Naive thymus-derived CD4-positive, alpha-beta T cell (primary cell): ENCODE results near the gene GRIK4. TPM values are rescaled to one million over a fixed set of nuclear protein-coding genes. Genes with fewer than 3 reads are reported as not detected.
A peak's percentile ranks its signal among the peaks of the same experiment; 100 is the strongest.
"Not testable (repeated sequence)": the region's sequence is repeated elsewhere in the genome, so short reads cannot be mapped to it uniquely, and the experiment has no call there.

Experiments used
- ATAC-seq: fragments of 150-1000 bp; cut with Tn5 transposase; 2 replicates; pipeline ENCODE4 v1.10.0; 2021; ENCODE audit warnings: mild to moderate bottlenecking, moderate library complexity
- CTCF ChIA-PET: fragments of 350-600 bp; sonication (Branson Sonifier 250); formaldehyde crosslinking; loops from one replicate; lab custom pipeline; 2021; ENCODE audit warnings: antibody characterized with exemption; lab: Charles Lee
- POLR2A ChIA-PET: fragments of 350-600 bp; sonication (Branson Sonifier 250); formaldehyde crosslinking; loops from one replicate; lab custom pipeline; 2021; ENCODE audit warnings: antibody characterized with exemption, inconsistent platforms; lab: Charles Lee
- DNase-seq, 9 donors: peaks; one replicate each; pipeline versions ENCODE4 v3.0.0 to v3.0.0-alpha.2; 2020 to 2022; ENCODE audit warnings: mixed read lengths in 1 of 9
- H3K27ac ChIP-seq: one replicate; pipeline ENCODE4 v1.7.0; 2013; ENCODE audit warnings: mild to moderate bottlenecking, low read depth, low read length, moderate library complexity
- H3K27me3 ChIP-seq, 2 donors: one replicate each; pipeline ENCODE4 v1.7.0; 2013; ENCODE audit warnings: low read length in 2 of 2, mild to moderate bottlenecking in 2 of 2, moderate library complexity in 2 of 2; ENCODE audit not compliant: control insufficient read depth in 2 of 2, insufficient read depth in 2 of 2
- H3K36me3 ChIP-seq, 3 experiments: 1 replicate in 2 of 3; 2 replicates in 1 of 3; pipeline ENCODE4 v1.7.0; 2013; ENCODE audit warnings: low read length in 3 of 3, mild to moderate bottlenecking in 3 of 3, moderate library complexity in 1 of 3; ENCODE audit not compliant: insufficient read depth in 3 of 3, control insufficient read depth in 2 of 3
- H3K4me1 ChIP-seq, 2 donors: one replicate each; pipeline ENCODE4 v1.7.0; 2013; ENCODE audit warnings: low read length in 2 of 2, mild to moderate bottlenecking in 2 of 2, moderate library complexity in 1 of 2; ENCODE audit not compliant: control insufficient read depth in 2 of 2, insufficient read depth in 2 of 2
- H3K4me3 ChIP-seq: 2 replicates; pipeline ENCODE4 v1.7.0; 2013; ENCODE audit warnings: mild to moderate bottlenecking, low read length
- H3K9me3 ChIP-seq, 3 experiments: 1 replicate in 2 of 3; 2 replicates in 1 of 3; pipeline ENCODE4 v1.7.0; 2013; ENCODE audit warnings: low read length in 3 of 3; ENCODE audit not compliant: control insufficient read depth in 2 of 3
- H3K27ac Mint-ChIP-seq, 9 donors: one replicate each; pipeline ENCODE4 v1.8.0; 2020 to 2022; ENCODE audit warnings: mixed read lengths in 9 of 9, mild to moderate bottlenecking in 8 of 9, moderate library complexity in 5 of 9, inconsistent platforms in 2 of 9
- H3K27me3 Mint-ChIP-seq, 5 donors: one replicate each; pipeline ENCODE4 v1.8.0; 2021 to 2022; ENCODE audit warnings: mixed read lengths in 5 of 5, mild to moderate bottlenecking in 1 of 5
- H3K36me3 Mint-ChIP-seq, 5 donors: one replicate each; pipeline ENCODE4 v1.8.0; 2020 to 2022; ENCODE audit warnings: mixed read lengths in 5 of 5, mild to moderate bottlenecking in 3 of 5, inconsistent platforms in 1 of 5
- H3K4me1 Mint-ChIP-seq, 7 donors: one replicate each; pipeline ENCODE4 v1.8.0; 2020 to 2022; ENCODE audit warnings: mixed read lengths in 7 of 7, mild to moderate bottlenecking in 3 of 7, inconsistent platforms in 1 of 7
- H3K4me3 Mint-ChIP-seq, 10 donors: one replicate each; pipeline ENCODE4 v1.8.0; 2020 to 2022; ENCODE audit warnings: mild to moderate bottlenecking in 10 of 10, mixed read lengths in 10 of 10, moderate library complexity in 6 of 10, inconsistent platforms in 2 of 10
- H3K9me3 Mint-ChIP-seq, 11 donors: one replicate each; pipeline ENCODE4 v1.8.0; 2020 to 2022; ENCODE audit warnings: mixed read lengths in 11 of 11, mild to moderate bottlenecking in 4 of 11, inconsistent platforms in 1 of 11, moderate library complexity in 1 of 11
- intact Hi-C, 2 donors: fragments of 100-400 bp; cut with micrococcal nuclease; formaldehyde crosslinking; loops; one replicate each; pipeline ENCODE4 v1.15.1; 2023
- polyA plus RNA-seq, 2 donors: library from polyadenylated mRNA; unstranded; fragments of 300-500 nt; fragmentation: Illumina TruSeq; gene quantifications; one replicate each; pipeline ENCODE4 v1.2.3, GENCODE V29; 2021
- total RNA-seq, 6 experiments: library from RNA in 5 of 6; stranded (reverse) in 5 of 6; gene quantifications; 1 replicate in 5 of 6; 2 replicates in 1 of 6; pipeline ENCODE4 v1.2.3 and lab custom pipeline; 2021 to 2026

Gene GRIK4
- total and polyA plus RNA-seq, 7 experiments from 2014 or later: 0.93 to 3.8 TPM; not detected in 5

GRCh38 chr11:121008551-121008950 lies 497.0 kb downstream of the GRIK4 start:
- Histone ChIP-seq H3K4me1 (no peaks in the 10 kb centered on the region), H3K27me3 (peaks cover 0 to 6% of the 10 kb centered on the region in 2 donors), H3K4me3 (no peak overlapping the region), H3K9me3 (no peaks in the 10 kb centered on the region), H3K36me3 (no peaks in the 10 kb centered on the region), H3K27ac (no peak overlapping the region)
- peaks cover 0 to 11% (median 2%) of the 10 kb centered on the region in 11 donors for H3K9me3 Mint-ChIP-seq
- peaks cover 25 to 36% (median 31%) of the 10 kb centered on the region in 5 donors for H3K27me3 Mint-ChIP-seq
- H3K4me1 Mint-ChIP-seq: no peaks in the 10 kb centered on the region
- H3K27ac Mint-ChIP-seq: no peak overlapping the region
- DNase-seq: no peak
- CTCF ChIA-PET: no interaction called here
- peaks cover 0 to 5% (median 0%) of the 10 kb centered on the region in 5 donors for H3K36me3 Mint-ChIP-seq
- POLR2A ChIA-PET: no interaction called here
- intact Hi-C loops: no loop called here
- H3K4me3 Mint-ChIP-seq: no peak overlapping the region
- no peak for ATAC-seq

DNA sequence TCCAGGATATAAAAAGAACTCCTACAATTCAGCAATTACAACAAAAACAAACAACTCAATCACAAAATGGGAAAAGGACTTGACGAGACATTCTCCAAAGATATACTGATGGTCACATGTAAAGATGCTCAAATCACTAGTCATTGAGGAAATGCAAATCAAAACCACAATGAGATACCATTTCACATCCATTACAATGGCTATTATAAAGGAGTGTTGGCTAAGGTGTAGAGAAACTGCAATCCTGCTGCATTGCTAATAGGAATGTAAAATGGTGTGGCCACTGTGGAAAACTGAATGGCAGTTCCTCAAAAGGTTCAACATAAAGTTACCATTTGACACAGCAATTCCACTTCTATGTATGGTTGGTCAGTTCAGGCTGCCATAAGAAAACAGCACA lies 500.5 kb downstream of the GRIK4 start:
- H3K27ac ChIP-seq: no peak overlapping the region
- H3K4me1 ChIP-seq: no peaks in the 10 kb centered on the region
- H3K4me1 Mint-ChIP-seq: no peaks in the 10 kb centered on the region
- POLR2A ChIA-PET: no interaction called here
- H3K4me3 Mint-ChIP-seq: no peak overlapping the region
- CTCF ChIA-PET: no interaction called here
- H3K4me3 ChIP-seq: no peak overlapping the region
- no peaks in the 10 kb centered on the region for H3K36me3 ChIP-seq
- peaks cover 0 to 5% (median 0%) of the 10 kb centered on the region in 5 donors for H3K36me3 Mint-ChIP-seq
- H3K9me3 Mint-ChIP-seq: peaks cover 0 to 4% (median 0%) of the 10 kb centered on the region in 11 donors
- DNase-seq (no peak), ATAC-seq (no peak)
- intact Hi-C loops: no loop called here
- no peaks in the 10 kb centered on the region for H3K9me3 ChIP-seq
- H3K27me3 Mint-ChIP-seq: peaks cover 17 to 36% (median 30%) of the 10 kb centered on the region in 5 donors
- peaks cover 0 to 3% of the 10 kb centered on the region in 2 donors for H3K27me3 ChIP-seq
- no peak overlapping the region for H3K27ac Mint-ChIP-seq

GRCh38 chr11:121018746-121019145 lies 507.2 kb downstream of the GRIK4 start:
- intact Hi-C loops: no loop called here
- Histone ChIP-seq H3K9me3 (no peaks in the 10 kb centered on the region), H3K4me1 (peaks cover 0 to 5% of the 10 kb centered on the region in 2 donors), H3K36me3 (no peaks in the 10 kb centered on the region), H3K27ac (no peak overlapping the region), H3K4me3 (no peak overlapping the region), H3K27me3 (no peaks in the 10 kb centered on the region)
- peaks cover 0 to 7% (median 5%) of the 10 kb centered on the region in 7 donors for H3K4me1 Mint-ChIP-seq
- no peak overlapping the region for H3K4me3 Mint-ChIP-seq
- DNase-seq (no peak), ATAC-seq (no peak)
- CTCF ChIA-PET: no interaction called here
- POLR2A ChIA-PET: interaction anchor here (1.1 kb wide), 1 partner anchor 11 kb away, joined by 4 read pairs; no protein-coding TSS in a partner anchor
- no peaks in the 10 kb centered on the region for H3K36me3 Mint-ChIP-seq
- no peak overlapping the region for H3K27ac Mint-ChIP-seq
- no peaks in the 10 kb centered on the region for H3K9me3 Mint-ChIP-seq
- H3K27me3 Mint-ChIP-seq: peaks cover 9 to 30% (median 13%) of the 10 kb centered on the region in 5 donors

DNA sequence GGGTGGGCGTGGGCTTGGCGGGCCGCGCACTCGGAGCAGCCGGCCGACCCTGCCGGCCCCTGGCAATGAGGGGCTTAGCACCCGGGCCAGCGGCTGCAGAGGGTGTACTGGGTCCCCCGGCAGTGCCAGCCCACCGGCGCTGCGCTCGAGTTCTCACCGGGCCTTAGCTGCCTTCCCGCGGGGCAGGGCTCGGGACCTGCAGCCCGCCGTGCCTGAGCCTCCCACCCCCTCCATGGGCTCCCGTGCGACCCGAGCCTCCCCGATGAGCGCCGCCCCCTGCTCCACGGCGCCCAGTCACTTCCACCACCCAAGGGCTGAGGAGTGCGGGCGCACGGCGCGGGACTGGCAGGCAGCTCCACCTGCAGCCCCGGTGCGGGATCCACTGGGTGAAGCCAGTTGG lies 510.2 kb downstream of the GRIK4 start:
- POLR2A ChIA-PET, H3K36me3 ChIP-seq, H3K36me3 Mint-ChIP-seq, H3K9me3 Mint-ChIP-seq, H3K27me3 ChIP-seq, CTCF ChIA-PET, H3K9me3 ChIP-seq, ATAC-seq, H3K4me1 ChIP-seq, H3K4me3 ChIP-seq, H3K27ac Mint-ChIP-seq, H3K4me3 Mint-ChIP-seq, DNase-seq, H3K27ac ChIP-seq: not testable (repeated sequence)
- intact Hi-C loops: loop anchor here in 1 of 2 donors (2.0 kb wide), 1 partner anchor 271 kb away; the partner anchor contains the start of gene SC5D
- peaks cover 18 to 33% (median 24%) of the 10 kb centered on the region in 7 donors for H3K4me1 Mint-ChIP-seq
- peaks cover 4 to 20% (median 9%) of the 10 kb centered on the region in 5 donors for H3K27me3 Mint-ChIP-seq

- DNase-seq: peak; percentile 74 to 89 (median 87)
- Histone ChIP-seq H3K27ac (peak within 1 kb of the TSS; percentile 81), H3K4me1 (peaks cover 7 to 10% of the 10 kb centered on the region in 2 donors), H3K9me3 (no peaks in the 10 kb centered on the region), H3K36me3 (no peaks in the 10 kb centered on the region), H3K27me3 (no peaks in the 10 kb centered on the region), H3K4me3 (peak within 1 kb of the TSS; percentile 53)
- ATAC-seq: peak; percentile 91
- POLR2A ChIA-PET: interaction anchor here (0.6 to 1.0 kb wide), 2 partner anchors 28 to 403 kb away, joined by 3 read pairs; no protein-coding TSS in a partner anchor
- Mint-ChIP-seq H3K36me3 (peaks cover 0 to 3% (median 0%) of the 10 kb centered on the region in 5 donors), H3K27ac (peak within 1 kb of the TSS; percentile 79 to 95 (median 90)), H3K4me3 (peak within 1 kb of the TSS; percentile 72 to 92 (median 89)), H3K27me3 (peaks cover 4 to 14% (median 6%) of the 10 kb centered on the region in 5 donors), H3K4me1 (peaks cover 20 to 49% (median 32%) of the 10 kb centered on the region in 7 donors), H3K9me3 (no peaks in the 10 kb centered on the region)
- intact Hi-C loops: loop anchor here in 1 of 2 donors (1.0 to 2.0 kb wide), 2 partner anchors 38 to 269 kb away; partner anchors contain the start of gene SC5D
- CTCF ChIA-PET: no interaction called here
Observed at GRCh38 chr11:121023848-121024751, 512.6 kb downstream of the GRIK4 start, which contains the start of gene TBCEL. Gene TBCEL (plus strand): TSS chr11:121024102. CDS start chr11:121045691, 21,589 bp downstream.

DNA sequence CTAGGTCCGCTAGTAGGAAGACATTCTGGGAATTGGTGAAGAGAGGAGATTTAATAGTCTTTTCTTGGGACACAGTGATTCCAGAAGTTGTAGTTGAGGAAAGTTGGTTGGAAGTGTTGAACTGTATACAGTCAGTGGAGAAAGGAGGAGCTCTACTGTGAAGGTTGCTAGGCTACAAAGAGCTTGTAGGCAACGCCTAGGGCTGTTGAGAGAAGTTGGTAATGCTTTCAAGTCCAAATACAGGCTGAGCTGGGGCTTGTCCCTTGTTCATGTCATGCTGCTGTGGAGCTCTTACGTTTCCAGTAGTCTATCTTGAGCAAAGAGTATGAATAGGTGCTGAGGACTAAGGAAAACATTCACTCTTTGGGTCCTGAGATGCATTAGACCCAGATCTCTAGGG lies 513.4 kb downstream of the GRIK4 start:
- intact Hi-C loops: loop anchor here in 1 of 2 donors (1.0 kb wide), 1 partner anchor 39 kb away; no protein-coding TSS in a partner anchor
- DNase-seq: peak in 2 of 9 donors; percentile 3 to 20
- Mint-ChIP-seq H3K27me3 (peaks cover 3 to 9% (median 5%) of the 10 kb centered on the region in 5 donors), H3K4me3 (peak overlapping the region; percentile 72 to 92 (median 89)), H3K4me1 (peaks cover 24 to 57% (median 37%) of the 10 kb centered on the region in 7 donors), H3K27ac (peak overlapping the region; percentile 22 to 95 (median 82)), H3K9me3 (no peaks in the 10 kb centered on the region), H3K36me3 (peaks cover 0 to 6% (median 2%) of the 10 kb centered on the region in 5 donors)
- ChIA-PET CTCF (no interaction called here), POLR2A (interaction anchor here (0.6 kb wide), 1 partner anchor 402 kb away, joined by 3 read pairs; no protein-coding TSS in a partner anchor)
- Histone ChIP-seq H3K27ac (peak overlapping the region; percentile 81), H3K4me1 (peaks cover 7 to 10% of the 10 kb centered on the region in 2 donors), H3K4me3 (peak overlapping the region; percentile 53), H3K36me3 (no peaks in the 10 kb centered on the region), H3K9me3 (no peaks in the 10 kb centered on the region), H3K27me3 (no peaks in the 10 kb centered on the region)
- ATAC-seq: peak; percentile 41
